PC-3 (cell line): ENCODE measurements around the gene NPW. TPM values are rescaled to one million over a fixed set of nuclear protein-coding genes. Genes with fewer than 3 reads are reported as not detected.

ENCODE experiments used
- ATAC-seq: fragments of 200-7000 bp; cut with Tn5 transposase; 2 replicates; pipeline ENCODE4 v1.9.1; 2020; ENCODE audit warnings: mild to moderate bottlenecking, moderate library complexity
- BruUV-seq: library from RNA; stranded (reverse); fragments of 400-500 nt; replicated peaks from 2 replicates; lab custom pipeline; 2021; lab: Mats Ljungman, UMichigan
- CTCF ChIA-PET: fragments of 300-600 bp; sonication (Branson Sonifier 250); formaldehyde crosslinking; loops from one replicate; lab custom pipeline; 2022; ENCODE audit warnings: antibody characterized with exemption; lab: Charles Lee
- POLR2A ChIA-PET: fragments of 300-600 bp; sonication (Branson Sonifier 250); formaldehyde crosslinking; loops from one replicate; lab custom pipeline; 2022; ENCODE audit warnings: antibody characterized with exemption; ENCODE audit not compliant: unreplicated experiment; lab: Charles Lee
- DNase-seq: peaks from one replicate; pipeline ENCODE4 v3.0.0-alpha.2; 2015
- H2AFZ ChIP-seq: fragments of 300-600 bp; sonication (generic); 2 replicates; pipeline ENCODE4 v1.6.0; 2016; ENCODE audit warnings: antibody characterized with exemption, low read length
- H3F3A ChIP-seq: fragments of 300-600 bp; sonication (generic); one replicate; pipeline ENCODE4 v1.6.0; 2017; ENCODE audit warnings: antibody characterized with exemption, low read length, control low read depth, mild to moderate bottlenecking; ENCODE audit not compliant: unreplicated experiment
- H3K27ac ChIP-seq: fragments of 300-600 bp; sonication (generic); 2 replicates; pipeline ENCODE4 v1.5.1; 2016; ENCODE audit warnings: mild to moderate bottlenecking, low read length
- H3K27me3 ChIP-seq: fragments of 300-600 bp; sonication (generic); 2 replicates; pipeline ENCODE4 v1.6.1; 2016; ENCODE audit warnings: low read length, mixed read lengths
- H3K36me3 ChIP-seq: fragments of 300-600 bp; sonication (generic); 2 replicates; pipeline ENCODE4 v1.6.1; 2016; ENCODE audit warnings: low read depth, mixed run types, low read length, mixed read lengths
- H3K4me1 ChIP-seq: fragments of 300-600 bp; sonication (generic); 2 replicates; pipeline ENCODE4 v1.5.1; 2016; ENCODE audit warnings: low read length; ENCODE audit not compliant: insufficient read depth
- H3K4me2 ChIP-seq: fragments of 300-600 bp; sonication (generic); 2 replicates; pipeline ENCODE4 v1.6.0; 2016; ENCODE audit warnings: low read length
- H3K4me3 ChIP-seq: fragments of 300-600 bp; sonication (generic); 2 replicates; pipeline ENCODE4 v1.5.1; 2016; ENCODE audit warnings: mild to moderate bottlenecking, low read length, mixed read lengths
- H3K79me2 ChIP-seq: fragments of 300-600 bp; sonication (generic); 2 replicates; pipeline ENCODE4 v1.6.1; 2017; ENCODE audit warnings: low read length, mixed read lengths
- H3K9ac ChIP-seq: fragments of 300-600 bp; sonication (generic); 2 replicates; pipeline ENCODE4 v1.6.0; 2016; ENCODE audit warnings: mild to moderate bottlenecking, low read length
- H3K9me2 ChIP-seq: fragments of 300-600 bp; sonication (generic); replicated peaks from 2 replicates; pipeline ENCODE4 v1.6.1; 2016; ENCODE audit warnings: mixed run types, low read length, mixed read lengths
- H3K9me3 ChIP-seq: fragments of 300-600 bp; sonication (generic); 2 replicates; pipeline ENCODE4 v1.6.1; 2016; ENCODE audit warnings: low read length, mixed read lengths
- H4K20me1 ChIP-seq: fragments of 300-600 bp; sonication (generic); 2 replicates; pipeline ENCODE4 v1.6.1; 2016; ENCODE audit warnings: low read length, mixed read lengths
- CTCF ChIP-seq: fragments of 300-600 bp; sonication (generic); conservative IDR thresholded peaks from 2 replicates; pipeline ENCODE4 v1.5.1; 2017; ENCODE audit warnings: antibody characterized with exemption, low read depth, mild to moderate bottlenecking, low read length
- EZH2 ChIP-seq: fragments of 300-600 bp; sonication (generic); IDR thresholded peaks from one replicate; pipeline ENCODE4 v1.6.1; 2017; ENCODE audit warnings: antibody characterized with exemption, mild to moderate bottlenecking, low read length; ENCODE audit not compliant: unreplicated experiment
- EZH2phosphoT487 ChIP-seq: fragments of 300-600 bp; sonication (generic); IDR thresholded peaks from 2 replicates; pipeline ENCODE4 v1.6.1; 2018; ENCODE audit warnings: mild to moderate bottlenecking, antibody characterized with exemption, low read length, borderline replicate concordance
- intact Hi-C: fragments of 100-400 bp; cut with micrococcal nuclease; formaldehyde crosslinking; loops from 2 replicates; pipeline ENCODE4 v1.9.0; 2023
- total RNA-seq: library from RNA; depleted of rRNA; stranded (reverse); fragments of >200 nt; gene quantifications from 2 replicates; pipeline ENCODE4 v1.2.3, GENCODE V29; 2014

The NPW gene
- total RNA-seq, 1 experiment from 2014 or later: 3.8 TPM

GRCh38 chr16:2002406-2003230 lies 17.0 kb upstream of the NPW start:
- no TSS peak for BruUV-seq
- no peak for DNase-seq
- no peaks in the 10 kb centered on the region for H3K27me3 ChIP-seq
- H3K9me2 ChIP-seq: no peaks in the 10 kb centered on the region
- peaks cover 9% of the 10 kb centered on the region for H3K4me1 ChIP-seq
- H3K79me2 ChIP-seq: peaks cover 46% of the 10 kb centered on the region
- intact Hi-C loops: no loop called here
- no peaks in the 10 kb centered on the region for H3F3A ChIP-seq
- H2AFZ ChIP-seq: no peak overlapping the region
- ChIA-PET POLR2A (no interaction called here), CTCF (no interaction called here)
- no peak overlapping the region for H3K9ac ChIP-seq
- no peak for TF ChIP-seq EZH2
- no peak for TF ChIP-seq EZH2phosphoT487
- TF ChIP-seq CTCF: no peak
- H3K36me3 ChIP-seq: peaks cover 6% of the 10 kb centered on the region; the same call in 1 of the 2 replicates
- H3K27ac ChIP-seq: no peak overlapping the region
- no peak overlapping the region for H3K4me2 ChIP-seq
- H3K4me3 ChIP-seq: no peak overlapping the region
- peaks cover 30% of the 10 kb centered on the region for H4K20me1 ChIP-seq
- no peaks in the 10 kb centered on the region for H3K9me3 ChIP-seq
- no peak for ATAC-seq

- no TSS peak for BruUV-seq
- no peak for ATAC-seq
- H3K4me1 ChIP-seq: peaks cover 14% of the 10 kb centered on the region
- H3K27ac ChIP-seq: no peak overlapping the region
- ChIA-PET CTCF (interaction anchor here (1.0 kb wide), 1 partner anchor 18 kb away, joined by 3 read pairs; no protein-coding TSS in a partner anchor), POLR2A (no interaction called here)
- H2AFZ ChIP-seq: no peak overlapping the region
- no peak for DNase-seq
- peaks cover 6% of the 10 kb centered on the region; the same call in 1 of the 2 replicates for H3K36me3 ChIP-seq
- intact Hi-C loops: no loop called here
- no peaks in the 10 kb centered on the region for H3K9me3 ChIP-seq
- H3F3A ChIP-seq: no peaks in the 10 kb centered on the region
- no peaks in the 10 kb centered on the region for H3K27me3 ChIP-seq
- no peak overlapping the region for H3K4me3 ChIP-seq
- H3K79me2 ChIP-seq: peaks cover 53% of the 10 kb centered on the region
- TF ChIP-seq EZH2phosphoT487 (no peak), CTCF (no peak), EZH2 (no peak)
- H3K9me2 ChIP-seq: no peaks in the 10 kb centered on the region
- peaks cover 33% of the 10 kb centered on the region for H4K20me1 ChIP-seq
- H3K4me2 ChIP-seq: no peak overlapping the region
- H3K9ac ChIP-seq: no peak overlapping the region
Measured at GRCh38 chr16:2003231-2003826, 16.3 kb upstream of the NPW start.
